ENCODE measurements around the gene TM9SF4.

Gene TM9SF4

DNA sequence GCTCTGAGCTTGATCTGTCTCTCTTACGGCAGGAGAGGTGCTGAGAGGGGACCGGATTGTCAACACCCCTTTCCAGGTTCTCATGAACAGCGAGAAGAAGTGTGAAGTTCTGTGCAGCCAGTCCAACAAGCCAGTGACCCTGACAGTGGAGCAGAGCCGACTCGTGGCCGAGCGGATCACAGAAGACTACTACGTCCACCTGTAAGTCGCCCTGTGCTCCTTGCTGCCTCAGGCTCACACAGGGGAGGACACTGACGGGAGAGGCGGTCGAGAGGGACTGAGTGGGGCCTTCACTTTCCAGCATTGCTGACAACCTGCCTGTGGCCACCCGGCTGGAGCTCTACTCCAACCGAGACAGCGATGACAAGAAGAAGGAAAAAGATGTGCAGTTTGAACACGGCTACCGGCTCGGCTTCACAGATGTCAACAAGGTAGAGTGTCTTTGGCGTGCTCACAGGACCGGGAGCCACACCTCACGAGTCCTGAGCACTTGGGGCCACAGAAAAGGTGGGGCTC, 32.0 kb downstream of the TM9SF4 start:
- Histone ChIP-seq H2BK5ac (ENCODE audit: low read depth, low read length, poor library complexity) (no peak overlapping the region), H3K79me1 (ENCODE audit: low read length) (no peaks in the 10 kb centered on the region), H4K12ac (ENCODE audit: low read depth, low read length) (no peak overlapping the region), H2BK120ac (ENCODE audit: insufficient read depth, low read length, poor library complexity) (no peak overlapping the region), H2AK5ac (ENCODE audit: low read length) (no peak overlapping the region), H3K4ac (ENCODE audit: low read depth, low read length) (no peak overlapping the region), H3K23ac (ENCODE audit: low read length) (no peak overlapping the region), H3K9me3 (ENCODE audit: insufficient read depth, low read depth, low read length) (peaks cover 5% of the 10 kb centered on the region), H3K18ac (ENCODE audit: low read length) (no peak overlapping the region), H3K36me3 (ENCODE audit: control insufficient read depth in 1 of 2, insufficient read depth in 2 of 2, low read length in 2 of 2) (peaks cover 66 to 85% of the 10 kb centered on the region in 2 experiments), H2BK12ac (ENCODE audit: low read length) (no peak overlapping the region), H3K9ac (ENCODE audit: low read length) (no peak overlapping the region), H2AFZ (ENCODE audit: insufficient read depth, low read length, poor library complexity) (no peak overlapping the region), H3K27me3 (ENCODE audit: insufficient read depth, low read length) (no peaks in the 10 kb centered on the region), H3K4me3 (ENCODE audit: low read depth, low read length) (no peak overlapping the region), H3K79me2 (ENCODE audit: control insufficient read depth, insufficient read depth, low read length, poor library complexity) (no peaks in the 10 kb centered on the region), H3K14ac (ENCODE audit: low read length) (no peak overlapping the region), H3K4me1 (ENCODE audit: control insufficient read depth in 1 of 2, insufficient read depth in 2 of 2, low read length in 2 of 2) (peaks cover 4 to 5% of the 10 kb centered on the region in 2 experiments), H3K4me2 (ENCODE audit: low read length) (no peak overlapping the region), H3K27ac (ENCODE audit: low read depth, low read length) (no peak overlapping the region), H4K8ac (ENCODE audit: low read depth, low read length) (no peak overlapping the region), H4K91ac (ENCODE audit: low read depth, low read length) (no peak overlapping the region)
- no peak for DNase-seq
- no CpG with 5 or more reads among the region's 21 CpGs for WGBS (ENCODE audit: extremely low coverage, insufficient coverage, insufficient read length)

- Histone ChIP-seq H3K4me1 (ENCODE audit: control insufficient read depth in 1 of 2, insufficient read depth in 2 of 2, low read length in 2 of 2) (peaks cover under 1% of the 10 kb centered on the region in 2 experiments), H3K27me3 (ENCODE audit: insufficient read depth, low read length) (no peaks in the 10 kb centered on the region), H3K9ac (ENCODE audit: low read length) (no peak overlapping the region), H3K36me3 (ENCODE audit: control insufficient read depth in 1 of 2, insufficient read depth in 2 of 2, low read length in 2 of 2) (peaks cover 67 to 85% of the 10 kb centered on the region in 2 experiments), H2BK5ac (ENCODE audit: low read depth, low read length, poor library complexity) (no peak overlapping the region), H4K12ac (ENCODE audit: low read depth, low read length) (no peak overlapping the region), H3K9me3 (ENCODE audit: insufficient read depth, low read depth, low read length) (peaks cover 5% of the 10 kb centered on the region), H3K4ac (ENCODE audit: low read depth, low read length) (no peak overlapping the region), H2BK120ac (ENCODE audit: insufficient read depth, low read length, poor library complexity) (no peak overlapping the region), H3K4me3 (ENCODE audit: low read depth, low read length) (no peak overlapping the region), H2AFZ (ENCODE audit: insufficient read depth, low read length, poor library complexity) (no peak overlapping the region), H3K14ac (ENCODE audit: low read length) (no peak overlapping the region), H3K79me2 (ENCODE audit: control insufficient read depth, insufficient read depth, low read length, poor library complexity) (no peaks in the 10 kb centered on the region), H3K27ac (ENCODE audit: low read depth, low read length) (no peak overlapping the region), H2BK12ac (ENCODE audit: low read length) (no peak overlapping the region), H3K79me1 (ENCODE audit: low read length) (no peaks in the 10 kb centered on the region), H4K91ac (ENCODE audit: low read depth, low read length) (no peak overlapping the region), H2AK5ac (ENCODE audit: low read length) (no peak overlapping the region), H3K4me2 (ENCODE audit: low read length) (no peak overlapping the region), H3K23ac (ENCODE audit: low read length) (no peak overlapping the region), H4K8ac (ENCODE audit: low read depth, low read length) (no peak overlapping the region), H3K18ac (ENCODE audit: low read length) (no peak overlapping the region)
- WGBS (ENCODE audit: extremely low coverage, insufficient coverage, insufficient read length), result no CpG with 5 or more reads among the region's 5 CpGs
- no peak for DNase-seq
Observed at GRCh38 chr20:32142088-32142487, 32.6 kb downstream of the TM9SF4 start.

GRCh38 chr20:32142991-32143390, 33.5 kb downstream of the TM9SF4 start:
- no peak overlapping the region for H3K9ac ChIP-seq (ENCODE audit: low read length)
- H3K4ac ChIP-seq (ENCODE audit: low read depth, low read length), result no peak overlapping the region
- no peak for DNase-seq
- H4K91ac ChIP-seq (ENCODE audit: low read depth, low read length), result no peak overlapping the region
- no peak overlapping the region for H3K4me2 ChIP-seq (ENCODE audit: low read length)
- peaks cover 5% of the 10 kb centered on the region for H3K9me3 ChIP-seq (ENCODE audit: insufficient read depth, low read depth, low read length)
- no CpG with 5 or more reads among the region's 15 CpGs for WGBS (ENCODE audit: extremely low coverage, insufficient coverage, insufficient read length)
- no peak overlapping the region for H3K18ac ChIP-seq (ENCODE audit: low read length)
- no peak overlapping the region for H3K4me3 ChIP-seq (ENCODE audit: low read depth, low read length)
- no peak overlapping the region for H2BK12ac ChIP-seq (ENCODE audit: low read length)
- no peak overlapping the region for H2AK5ac ChIP-seq (ENCODE audit: low read length)
- H2BK120ac ChIP-seq (ENCODE audit: insufficient read depth, low read length, poor library complexity), result no peak overlapping the region
- peaks cover 66 to 82% of the 10 kb centered on the region in 2 experiments for H3K36me3 ChIP-seq (ENCODE audit: control insufficient read depth in 1 of 2, insufficient read depth in 2 of 2, low read length in 2 of 2)
- no peak overlapping the region for H2BK5ac ChIP-seq (ENCODE audit: low read depth, low read length, poor library complexity)
- H3K79me2 ChIP-seq (ENCODE audit: control insufficient read depth, insufficient read depth, low read length, poor library complexity), result no peaks in the 10 kb centered on the region
- H3K27ac ChIP-seq (ENCODE audit: low read depth, low read length), result no peak overlapping the region
- H2AFZ ChIP-seq (ENCODE audit: insufficient read depth, low read length, poor library complexity), result no peak overlapping the region
- H3K14ac ChIP-seq (ENCODE audit: low read length), result no peak overlapping the region
- H4K8ac ChIP-seq (ENCODE audit: low read depth, low read length), result no peak overlapping the region
- no peaks in the 10 kb centered on the region for H3K79me1 ChIP-seq (ENCODE audit: low read length)
- H3K23ac ChIP-seq (ENCODE audit: low read length), result no peak overlapping the region
- no peaks in the 10 kb centered on the region for H3K4me1 ChIP-seq (ENCODE audit: control insufficient read depth in 1 of 2, insufficient read depth in 2 of 2, low read length in 2 of 2)
- no peak overlapping the region for H4K12ac ChIP-seq (ENCODE audit: low read depth, low read length)
- H3K27me3 ChIP-seq (ENCODE audit: insufficient read depth, low read length), result no peaks in the 10 kb centered on the region

- no peak overlapping the region for H3K27ac ChIP-seq (ENCODE audit: low read depth, low read length)
- H3K9me3 ChIP-seq (ENCODE audit: insufficient read depth, low read depth, low read length), result peaks cover 5% of the 10 kb centered on the region
- H3K4me1 ChIP-seq (ENCODE audit: control insufficient read depth in 1 of 2, insufficient read depth in 2 of 2, low read length in 2 of 2), result no peaks in the 10 kb centered on the region
- H2AK5ac ChIP-seq (ENCODE audit: low read length), result no peak overlapping the region
- no peaks in the 10 kb centered on the region for H3K27me3 ChIP-seq (ENCODE audit: insufficient read depth, low read length)
- DNase-seq, result no peak
- H2BK5ac ChIP-seq (ENCODE audit: low read depth, low read length, poor library complexity), result no peak overlapping the region
- H3K9ac ChIP-seq (ENCODE audit: low read length), result no peak overlapping the region
- H3K36me3 ChIP-seq (ENCODE audit: control insufficient read depth in 1 of 2, insufficient read depth in 2 of 2, low read length in 2 of 2), result peaks cover 63 to 71% of the 10 kb centered on the region in 2 experiments
- no peak overlapping the region for H3K14ac ChIP-seq (ENCODE audit: low read length)
- no peak overlapping the region for H2BK12ac ChIP-seq (ENCODE audit: low read length)
- no peak overlapping the region for H4K91ac ChIP-seq (ENCODE audit: low read depth, low read length)
- H2AFZ ChIP-seq (ENCODE audit: insufficient read depth, low read length, poor library complexity), result no peak overlapping the region
- no peak overlapping the region for H3K18ac ChIP-seq (ENCODE audit: low read length)
- H3K23ac ChIP-seq (ENCODE audit: low read length), result no peak overlapping the region
- H4K8ac ChIP-seq (ENCODE audit: low read depth, low read length), result no peak overlapping the region
- no CpG with 5 or more reads among the region's 8 CpGs for WGBS (ENCODE audit: extremely low coverage, insufficient coverage, insufficient read length)
- H3K79me2 ChIP-seq (ENCODE audit: control insufficient read depth, insufficient read depth, low read length, poor library complexity), result no peaks in the 10 kb centered on the region
- no peak overlapping the region for H4K12ac ChIP-seq (ENCODE audit: low read depth, low read length)
- H3K79me1 ChIP-seq (ENCODE audit: low read length), result no peaks in the 10 kb centered on the region
- H3K4me3 ChIP-seq (ENCODE audit: low read depth, low read length), result no peak overlapping the region
- no peak overlapping the region for H3K4me2 ChIP-seq (ENCODE audit: low read length)
- H3K4ac ChIP-seq (ENCODE audit: low read depth, low read length), result no peak overlapping the region
- no peak overlapping the region for H2BK120ac ChIP-seq (ENCODE audit: insufficient read depth, low read length, poor library complexity)
Observed at GRCh38 chr20:32144898-32145662, 35.6 kb downstream of the TM9SF4 start.
